SJCRH30 (cell line): Measurements from ENCODE around the gene BOLA1. TPM values are rescaled to one million over a fixed set of nuclear protein-coding genes. Genes with fewer than 3 reads are reported as not detected.
"Not testable (repeated sequence)": the region's sequence is repeated elsewhere in the genome, so short reads cannot be mapped to it uniquely, and the experiment has no call there.

Source experiments
- DNase-seq, 2 experiments: peaks; one replicate each; pipeline ENCODE4 v3.0.0-alpha.2; 2015 to 2020
- H3K27ac ChIP-seq: fragments of 250-450 bp; sonication (Bioruptor Pico); 2 replicates; pipeline ENCODE4 v1.5.1; 2020; ENCODE audit warnings: mild to moderate bottlenecking, moderate library complexity
- H3K27me3 ChIP-seq: fragments of 250-450 bp; sonication (Bioruptor Pico); 2 replicates; pipeline ENCODE4 v1.5.1; 2020; ENCODE audit warnings: mild to moderate bottlenecking, moderate library complexity
- H3K36me3 ChIP-seq: fragments of 250-450 bp; sonication (Bioruptor Pico); 2 replicates; pipeline ENCODE4 v1.5.1; 2020; ENCODE audit warnings: mild to moderate bottlenecking, moderate library complexity
- H3K4me1 ChIP-seq: fragments of 250-450 bp; sonication (Bioruptor Pico); 2 replicates; pipeline ENCODE4 v1.5.1; 2020; ENCODE audit warnings: mild to moderate bottlenecking, moderate library complexity
- H3K4me3 ChIP-seq: fragments of 250-450 bp; sonication (Bioruptor Pico); 2 replicates; pipeline ENCODE4 v1.5.1; 2020; ENCODE audit warnings: mild to moderate bottlenecking, moderate library complexity
- H3K9me3 ChIP-seq: fragments of 250-450 bp; sonication (Bioruptor Pico); replicated peaks from 2 replicates; pipeline ENCODE4 v1.5.1; 2020; ENCODE audit warnings: mild to moderate bottlenecking, moderate library complexity
- total RNA-seq: library from RNA; depleted of rRNA; stranded (reverse); fragments of >200 nt; shearing (Covaris generic); gene quantifications from 2 replicates; pipeline ENCODE4 v1.2.3, GENCODE V29; 2014

BOLA1 gene
- total RNA-seq, 1 experiment from 2014 or later, result 6.3 TPM

DNA sequence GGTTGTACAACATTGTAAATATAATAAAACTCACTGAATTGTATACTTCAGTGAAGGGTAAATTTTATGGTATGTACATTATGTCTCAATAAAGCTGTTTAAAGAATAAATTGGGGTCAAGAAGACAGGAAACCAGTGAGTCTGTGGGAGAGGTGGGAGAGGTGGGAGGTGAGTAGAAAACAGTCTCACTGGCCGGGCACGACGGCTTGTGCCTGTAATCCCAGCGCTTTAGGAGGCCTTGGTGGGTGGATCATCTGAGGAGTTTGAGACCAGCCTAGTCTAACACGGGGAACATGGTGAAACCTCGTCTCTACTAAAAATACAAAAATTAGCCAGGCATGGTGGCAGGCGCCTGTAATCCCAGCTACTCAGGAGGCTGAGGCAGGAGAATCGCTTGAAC, 33.1 kb downstream of the BOLA1 start:
- Histone ChIP-seq H3K9me3 (no peaks in the 10 kb centered on the region), H3K27me3 (no peaks in the 10 kb centered on the region), H3K27ac (no peak overlapping the region), H3K4me1 (peaks cover 12% of the 10 kb centered on the region; the same call in 1 of the 2 replicates), H3K36me3 (no peaks in the 10 kb centered on the region), H3K4me3 (no peak overlapping the region)
- DNase-seq, result no peak

DNA sequence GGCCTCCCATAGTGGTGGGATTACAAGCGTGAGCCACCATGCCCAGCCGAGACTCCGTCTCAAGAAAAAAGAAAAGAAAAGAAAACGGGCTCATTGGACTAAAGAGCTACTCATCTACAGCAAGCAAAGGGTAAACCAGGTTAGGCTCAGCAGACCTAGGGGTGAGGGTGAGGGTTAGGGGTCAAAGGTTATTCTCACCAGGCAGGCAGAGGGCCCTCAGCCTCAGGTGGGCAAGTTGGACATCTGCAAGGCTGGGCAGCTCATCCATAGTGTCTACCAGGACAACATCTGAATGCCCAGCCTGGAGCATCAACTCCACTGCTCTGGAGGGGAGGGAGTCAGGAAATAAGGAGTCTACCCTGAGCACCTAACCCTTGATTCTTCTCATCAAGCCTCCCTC, 33.8 kb downstream of the BOLA1 start:
- no peaks in the 10 kb centered on the region for H3K9me3 ChIP-seq
- no peak for DNase-seq
- H3K27me3 ChIP-seq, result no peaks in the 10 kb centered on the region
- H3K4me3 ChIP-seq, result no peak overlapping the region
- peaks cover 18% of the 10 kb centered on the region; the same call in 1 of the 2 replicates for H3K4me1 ChIP-seq
- no peak overlapping the region for H3K27ac ChIP-seq
- H3K36me3 ChIP-seq, result no peaks in the 10 kb centered on the region

DNA sequence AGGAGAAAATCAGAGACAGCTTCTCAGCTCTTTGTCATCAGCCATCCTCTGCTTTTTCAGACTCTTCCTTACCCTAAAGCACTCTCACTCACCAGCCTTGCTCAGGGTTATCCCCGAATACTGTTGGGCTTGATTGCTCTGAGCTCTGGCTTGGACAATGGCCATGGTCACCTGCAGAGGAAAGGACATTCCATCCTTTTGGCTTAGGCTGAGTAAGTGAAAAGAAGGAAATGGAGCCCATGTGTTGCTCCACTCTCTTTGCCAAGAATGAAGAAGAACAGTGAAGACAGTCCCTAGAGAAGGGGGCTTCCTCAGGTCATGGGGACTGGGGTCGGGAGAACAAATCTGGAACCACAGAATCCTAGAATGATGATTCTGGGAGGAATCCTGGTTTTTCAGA, 35.0 kb downstream of the BOLA1 start:
- Histone ChIP-seq H3K27me3 (no peaks in the 10 kb centered on the region), H3K36me3 (no peaks in the 10 kb centered on the region), H3K4me1 (peaks cover 16% of the 10 kb centered on the region), H3K9me3 (no peaks in the 10 kb centered on the region), H3K27ac (no peak overlapping the region), H3K4me3 (no peak overlapping the region)
- no peak for DNase-seq

DNA sequence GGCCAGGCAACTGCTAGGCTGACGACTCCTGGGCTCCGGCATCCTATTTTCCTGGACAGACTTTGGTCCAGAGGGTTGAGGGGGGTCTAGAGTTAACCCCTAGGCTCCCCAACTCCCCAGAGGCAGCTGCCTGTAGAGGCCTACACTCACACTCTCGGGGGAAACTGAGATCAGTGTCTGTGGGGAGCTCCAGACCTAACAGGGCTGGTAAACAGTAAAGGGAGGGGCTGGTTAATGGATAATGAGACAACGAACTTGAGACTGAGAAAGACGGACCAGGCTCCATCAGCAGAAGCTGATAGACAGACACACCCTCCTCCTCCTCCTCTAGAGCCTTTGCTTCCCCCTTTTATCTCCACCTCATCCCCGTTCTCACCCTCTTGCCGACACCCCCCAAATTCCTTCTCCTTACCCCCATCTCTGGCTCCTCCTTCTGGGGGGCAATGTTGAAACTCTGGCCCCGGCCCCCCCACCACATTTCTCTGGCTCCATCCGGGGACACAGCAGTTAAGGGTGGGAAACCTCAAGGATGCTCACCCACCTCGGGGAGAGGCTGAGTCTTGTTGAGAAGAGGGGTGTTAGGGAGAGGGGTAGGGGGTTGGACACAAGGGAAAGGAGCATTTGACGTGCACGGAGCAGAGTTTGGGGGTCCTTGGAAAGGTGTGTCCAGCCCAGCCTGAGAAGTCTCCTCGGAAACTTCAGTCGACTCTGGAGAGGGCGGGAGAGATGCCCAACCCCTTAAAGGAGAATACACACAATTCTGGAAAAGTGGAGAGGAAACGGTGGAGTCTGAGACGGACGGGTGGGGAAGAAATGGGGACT, 37.0 kb downstream of the BOLA1 start, which contains the start of gene MTMR11:
MTMR11 (minus strand) TSS at position 710 of the 822 bp plus-strand sequence; CDS start at position 478, 232 bp downstream.
- peak; percentile 24 to 54 for DNase-seq
- Histone ChIP-seq H3K4me1 (peaks cover 20% of the 10 kb centered on the region), H3K36me3 (no peaks in the 10 kb centered on the region), H3K4me3 (peak within 1 kb of the TSS; percentile 61), H3K27ac (peak within 1 kb of the TSS; percentile 18; the same call in 1 of the 2 replicates), H3K9me3 (no peaks in the 10 kb centered on the region), H3K27me3 (no peaks in the 10 kb centered on the region)

DNA sequence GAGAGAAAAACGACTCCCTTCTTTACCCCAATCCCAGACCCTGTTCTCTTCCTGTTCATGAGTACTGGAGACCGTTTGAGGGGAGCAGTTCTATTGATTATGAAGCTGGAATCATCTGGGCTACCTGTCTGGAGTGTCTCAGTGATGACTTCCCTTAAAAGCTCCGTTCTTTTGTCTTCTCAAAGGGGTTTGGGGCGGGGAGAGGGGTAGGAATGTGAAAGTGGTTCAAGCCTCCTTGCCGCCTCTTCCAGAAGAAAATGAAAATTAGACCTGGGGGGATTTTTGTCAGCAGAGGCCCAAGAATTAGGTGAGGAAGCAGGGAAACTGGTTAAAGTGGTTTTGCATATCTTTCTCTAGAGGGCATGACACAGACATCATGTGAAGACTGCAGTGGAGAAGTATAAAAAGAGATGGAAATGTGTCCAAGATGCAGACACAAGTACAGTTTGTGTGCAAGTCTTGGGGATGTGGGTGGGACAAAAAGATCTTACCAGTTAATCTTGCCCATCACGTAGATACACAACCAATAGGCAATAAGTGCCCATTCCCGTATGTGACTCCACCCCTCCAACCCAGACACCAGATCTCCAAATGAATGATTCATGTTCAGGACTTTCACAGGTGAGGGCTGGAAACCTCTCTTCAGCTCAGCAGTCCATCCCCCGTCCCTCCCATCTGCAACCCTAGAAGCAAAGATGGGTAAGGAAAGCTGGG, 37.8 kb downstream of the BOLA1 start:
- H3K27me3 ChIP-seq, result no peaks in the 10 kb centered on the region
- H3K4me3 ChIP-seq, result peak overlapping the region; percentile 61
- H3K4me1 ChIP-seq, result peaks cover 20% of the 10 kb centered on the region
- peak overlapping the region; percentile 18; the same call in 1 of the 2 replicates for H3K27ac ChIP-seq
- no peaks in the 10 kb centered on the region for H3K9me3 ChIP-seq
- DNase-seq, result peak in 1 of 2 experiments; percentile 30
- H3K36me3 ChIP-seq, result no peaks in the 10 kb centered on the region

DNA sequence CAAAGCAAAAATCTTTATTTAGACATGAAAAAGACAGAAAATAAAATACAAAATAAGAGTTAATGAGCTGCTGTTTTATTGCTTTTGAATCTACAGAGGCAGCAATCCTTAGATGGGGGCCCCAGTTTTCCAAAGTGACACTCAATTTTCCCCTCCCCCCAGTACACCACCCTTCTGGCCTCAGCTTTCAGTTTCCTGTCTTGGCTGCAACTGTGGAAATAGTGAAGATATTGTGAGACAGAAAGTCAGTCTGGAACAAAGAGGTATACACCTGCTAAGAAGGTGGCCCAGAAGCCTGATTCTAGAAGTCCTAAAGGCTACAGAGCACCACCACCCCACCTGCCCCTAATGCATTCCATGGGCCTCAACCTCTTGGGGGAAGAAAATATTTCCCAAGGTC, 38.4 kb downstream of the BOLA1 start:
- Histone ChIP-seq H3K27ac (no peak overlapping the region), H3K27me3 (no peaks in the 10 kb centered on the region), H3K36me3 (no peaks in the 10 kb centered on the region), H3K9me3 (no peaks in the 10 kb centered on the region), H3K4me3 (no peak overlapping the region), H3K4me1 (peaks cover 20% of the 10 kb centered on the region)
- no peak for DNase-seq

DNA sequence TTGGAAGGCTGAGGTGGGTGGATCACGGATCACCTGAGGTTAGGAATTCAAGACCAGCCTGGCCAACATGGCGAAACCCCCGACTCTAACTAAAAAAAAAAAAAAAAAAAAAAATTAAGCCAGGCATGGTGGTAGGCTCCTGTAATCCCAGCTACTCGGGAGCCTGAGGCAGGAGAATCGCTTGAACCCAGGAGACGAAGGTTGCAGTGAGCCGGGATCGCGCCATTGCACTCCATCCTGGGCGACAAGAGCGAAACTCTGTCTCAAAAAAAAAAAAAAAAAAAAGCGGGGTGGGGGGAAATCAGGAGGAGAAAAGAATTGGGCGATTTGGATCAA, 39.3 kb downstream of the BOLA1 start:
- H3K36me3 ChIP-seq, DNase-seq, H3K9me3 ChIP-seq, H3K27me3 ChIP-seq, H3K27ac ChIP-seq: not testable (repeated sequence)
- peaks cover 20% of the 10 kb centered on the region for H3K4me1 ChIP-seq
- H3K4me3 ChIP-seq, result peak overlapping the region; percentile 29

DNA sequence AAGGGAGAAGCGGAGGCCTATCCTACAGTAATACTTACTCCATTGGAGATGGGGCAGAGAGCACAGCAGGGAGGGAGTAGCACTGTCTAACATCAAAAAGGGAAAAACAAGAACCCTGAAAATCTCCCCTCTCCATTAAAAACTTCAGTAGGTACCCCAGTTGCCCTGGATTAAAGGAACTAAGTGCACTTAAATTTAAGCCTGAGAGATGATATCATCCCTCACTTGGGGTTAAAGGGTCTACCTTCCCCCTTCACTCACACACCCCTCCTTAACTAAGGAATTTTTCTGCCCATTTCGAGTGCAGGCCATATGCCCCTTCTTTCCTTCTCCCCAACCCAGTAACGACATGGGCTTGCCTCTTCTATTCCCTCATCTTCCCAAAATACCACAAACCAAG, 41.1 kb downstream of the BOLA1 start:
- H3K4me1 ChIP-seq, result peaks cover 20% of the 10 kb centered on the region
- H3K36me3 ChIP-seq, result no peaks in the 10 kb centered on the region
- no peaks in the 10 kb centered on the region for H3K9me3 ChIP-seq
- no peak overlapping the region for H3K27ac ChIP-seq
- DNase-seq, result no peak
- H3K4me3 ChIP-seq, result no peak overlapping the region
- H3K27me3 ChIP-seq, result no peaks in the 10 kb centered on the region

DNA sequence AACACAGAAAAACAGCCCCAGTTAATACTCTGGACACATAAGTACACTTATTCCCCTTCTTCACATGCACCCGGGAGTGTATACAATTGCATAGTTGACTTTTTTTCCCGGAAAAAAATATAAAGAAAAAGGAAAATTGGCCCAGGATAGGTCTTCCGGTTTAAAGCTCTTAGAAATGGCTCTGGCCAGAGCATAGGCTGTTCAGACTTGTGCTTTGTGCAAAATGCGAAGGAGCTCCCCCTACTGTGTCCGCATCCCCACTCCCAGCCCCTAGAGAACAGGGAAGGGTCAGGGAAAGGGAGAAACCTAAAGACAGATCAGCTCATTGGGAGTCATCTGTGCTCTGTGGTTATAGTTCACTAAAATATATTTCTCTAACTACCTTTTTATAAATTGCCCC, 42.8 kb downstream of the BOLA1 start:
- H3K4me3 ChIP-seq, result no peak overlapping the region
- peaks cover 14% of the 10 kb centered on the region for H3K4me1 ChIP-seq
- H3K36me3 ChIP-seq, result no peaks in the 10 kb centered on the region
- no peak for DNase-seq
- H3K27ac ChIP-seq, result no peak overlapping the region
- H3K27me3 ChIP-seq, result no peaks in the 10 kb centered on the region
- H3K9me3 ChIP-seq, result no peaks in the 10 kb centered on the region

DNA sequence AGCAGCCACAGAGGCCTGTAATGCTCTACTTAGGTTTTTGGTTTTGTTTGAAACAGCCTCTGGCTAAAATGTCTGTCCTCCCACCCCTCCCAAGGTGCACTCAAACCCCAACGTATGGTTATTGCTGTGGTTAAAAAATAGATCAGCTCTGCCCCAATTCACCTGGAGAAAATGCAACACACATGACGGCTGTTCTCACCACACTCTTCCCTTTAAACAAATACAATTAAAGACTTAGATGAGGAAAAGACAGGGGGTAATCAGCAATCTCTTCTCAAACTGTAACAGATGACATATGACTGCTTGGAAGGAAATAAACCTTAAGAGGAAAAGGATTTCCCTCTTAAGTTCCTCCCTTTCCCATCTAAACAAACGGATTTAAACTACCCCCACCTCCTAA, 43.5 kb downstream of the BOLA1 start:
- Histone ChIP-seq H3K36me3 (0 out of 2 replicates have a peak, but pooled peaks cover 3% of the 10 kb centered on the region), H3K9me3 (no peaks in the 10 kb centered on the region), H3K4me1 (peaks cover 8% of the 10 kb centered on the region), H3K27me3 (no peaks in the 10 kb centered on the region), H3K4me3 (no peak overlapping the region), H3K27ac (no peak overlapping the region)
- DNase-seq, result no peak

DNA sequence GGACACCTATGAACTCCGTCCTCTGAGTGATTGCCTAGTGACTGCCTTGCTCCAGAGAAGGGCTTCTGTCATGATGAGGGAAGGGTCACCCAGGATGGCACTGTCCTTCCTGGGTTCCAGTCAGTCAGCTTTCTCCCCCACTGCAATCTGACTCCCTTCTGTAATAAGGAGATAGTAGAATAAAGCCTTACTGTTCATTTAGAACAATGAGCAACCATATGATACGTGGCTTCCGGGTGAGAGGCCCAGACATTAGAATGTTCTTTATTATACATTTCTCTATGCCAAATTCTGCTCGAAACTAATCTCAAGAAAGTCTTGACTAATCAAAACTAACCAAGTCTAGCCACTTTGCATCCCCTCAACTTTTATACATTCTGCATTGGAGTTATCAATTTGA, 45.8 kb downstream of the BOLA1 start:
- Histone ChIP-seq H3K9me3 (no peaks in the 10 kb centered on the region), H3K36me3 (peaks cover 3% of the 10 kb centered on the region; the same call in 1 of the 2 replicates), H3K4me3 (no peak overlapping the region), H3K27ac (no peak overlapping the region), H3K27me3 (no peaks in the 10 kb centered on the region), H3K4me1 (no peaks in the 10 kb centered on the region)
- DNase-seq, result no peak

DNA sequence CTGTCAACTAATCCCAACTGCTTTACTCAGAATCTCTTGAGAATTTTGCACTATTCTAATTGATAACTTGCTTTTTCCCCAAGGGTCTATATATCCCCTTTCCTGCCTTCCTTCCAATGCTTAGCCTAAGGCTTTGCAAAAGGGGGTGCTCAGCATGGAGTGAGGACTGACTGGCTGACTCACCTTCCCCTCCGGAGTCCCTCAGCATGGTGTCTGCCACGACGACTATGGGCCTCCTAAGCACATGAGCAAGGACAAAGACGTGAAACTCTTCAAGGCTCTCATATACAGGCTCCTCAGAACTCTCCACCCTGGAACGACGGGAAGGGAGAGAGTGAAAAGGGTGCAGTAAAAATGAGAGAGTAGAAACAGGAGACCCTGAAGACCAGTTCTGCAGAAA, 50.5 kb downstream of the BOLA1 start:
- Histone ChIP-seq H3K27me3 (no peaks in the 10 kb centered on the region), H3K4me1 (no peaks in the 10 kb centered on the region), H3K27ac (no peak overlapping the region), H3K9me3 (no peaks in the 10 kb centered on the region), H3K4me3 (no peak overlapping the region), H3K36me3 (peaks cover 3% of the 10 kb centered on the region; the same call in 1 of the 2 replicates)
- no peak for DNase-seq
